GM12878 (cell line): Measurements from ENCODE around the gene OPRM1. TPM values are rescaled to one million over a fixed set of nuclear protein-coding genes. Genes with fewer than 3 reads are reported as not detected.

Experiments used
- ATAC-seq: fragments of 200-7000 bp; cut with Tn5 transposase; 3 replicates; pipeline ENCODE4 v1.9.1; 2020; ENCODE audit warnings: mild to moderate bottlenecking, moderate library complexity
- BruUV-seq: library from RNA; stranded (reverse); fragments of 400-500 nt; replicated peaks from 2 replicates; lab custom pipeline; 2021; lab: Mats Ljungman, UMichigan
- CTCF ChIA-PET: fragments of 300-600 bp; sonication (Branson Sonifier 250); formaldehyde crosslinking; extraction: SDS; loops from one replicate; lab custom pipeline; 2021; ENCODE audit warnings: inconsistent platforms; lab: Yijun Ruan, JAX
- POLR2A ChIA-PET: fragments of 350-600 bp; formaldehyde crosslinking; extraction: SDS; loops from one replicate; lab custom pipeline; 2021; ENCODE audit warnings: inconsistent platforms; lab: Charles Lee
- RAD21 ChIA-PET: fragments of 300-600 bp; sonication (Branson Sonifier 250); formaldehyde crosslinking; loops from one replicate; lab custom pipeline; 2023; ENCODE audit warnings: antibody characterized with exemption; ENCODE audit not compliant: unreplicated experiment; lab: Charles Lee
- SMC1A ChIA-PET: fragments of 300-600 bp; sonication (Branson Sonifier 250); formaldehyde crosslinking; loops from one replicate; lab custom pipeline; 2023; ENCODE audit not compliant: unreplicated experiment, uncharacterized antibody; lab: Charles Lee
- DNase-seq: peaks from one replicate; pipeline ENCODE4 v3.0.0-alpha.2; 2011; ENCODE audit warnings: low read depth, low spot score
- FAIRE-seq: peaks from 3 replicates; lab custom pipeline; 2011; peaks lifted over from hg19 to GRCh38; lab: Jason Lieb, UNC
- H2AFZ ChIP-seq: 2 replicates; pipeline ENCODE4 v1.6.0; 2011; ENCODE audit warnings: low read depth, low read length, control low read depth; ENCODE audit not compliant: control insufficient read depth
- H3K27ac ChIP-seq: 2 replicates; pipeline ENCODE4 v1.5.1; 2011; ENCODE audit warnings: control low read depth; ENCODE audit not compliant: control insufficient read depth, insufficient read depth
- H3K27me3 ChIP-seq, 2 experiments: replicated peaks in 1 of 2; 2 replicates each; pipeline versions ENCODE4 v1.6.0 to v1.6.1; 2011; ENCODE audit warnings: low read length in 1 of 2; ENCODE audit not compliant: control insufficient read depth in 2 of 2, insufficient read depth in 2 of 2
- H3K36me3 ChIP-seq, 2 experiments: 2 replicates each; pipeline ENCODE4 v1.5.1; 2011; ENCODE audit warnings: low read length in 1 of 2; ENCODE audit not compliant: control insufficient read depth in 2 of 2, insufficient read depth in 2 of 2
- H3K4me1 ChIP-seq: 2 replicates; pipeline ENCODE4 v1.6.1; 2011; ENCODE audit warnings: mild to moderate bottlenecking, low read length, moderate library complexity, mixed read lengths; ENCODE audit not compliant: control insufficient read depth, insufficient read depth
- H3K4me2 ChIP-seq: 2 replicates; pipeline ENCODE4 v1.6.0; 2011; ENCODE audit warnings: control low read depth; ENCODE audit not compliant: control insufficient read depth, insufficient read depth
- H3K4me3 ChIP-seq: fragments of 200-600 bp; sonication (generic); 2 replicates; pipeline ENCODE4 v1.5.1; 2016
- H3K79me2 ChIP-seq: 2 replicates; pipeline ENCODE4 v1.6.0; 2011; ENCODE audit warnings: low read length; ENCODE audit not compliant: control insufficient read depth, insufficient read depth
- H3K9ac ChIP-seq: 2 replicates; pipeline ENCODE4 v1.8.0; 2011; ENCODE audit warnings: low read length, control low read depth, mixed read lengths; ENCODE audit not compliant: control insufficient read depth, insufficient read depth
- H3K9me3 ChIP-seq: replicated peaks from 3 replicates; pipeline ENCODE4 v1.5.1; 2011; ENCODE audit warnings: mild to moderate bottlenecking, low read length; ENCODE audit not compliant: control insufficient read depth, insufficient read depth
- H4K20me1 ChIP-seq: 2 replicates; pipeline ENCODE4 v1.6.0; 2011; ENCODE audit not compliant: control insufficient read depth, insufficient read depth
- HDAC6 ChIP-seq: fragments of 200-600 bp; sonication (generic); IDR thresholded peaks from one replicate; pipeline ENCODE4 v1.8.0; 2017; ENCODE audit warnings: antibody characterized with exemption; ENCODE audit not compliant: unreplicated experiment
- IKZF2 ChIP-seq, 2 experiments: fragments of 450-650 bp; IDR thresholded peaks; 2 replicates each; pipeline ENCODE4 v1.6.1; 2017; ENCODE audit warnings: mild to moderate bottlenecking in 2 of 2, moderate library complexity in 2 of 2
- RAD21 ChIP-seq: IDR thresholded peaks from 2 replicates; pipeline ENCODE4 v1.6.1; 2011; ENCODE audit warnings: mild to moderate bottlenecking, low read depth, low read length, moderate library complexity; ENCODE audit not compliant: insufficient read depth
- TBL1XR1 ChIP-seq: IDR thresholded peaks from 2 replicates; pipeline ENCODE4 v1.6.1; 2012; ENCODE audit warnings: low read depth, low read length, improper control_type of control experiment
- in situ Hi-C: fragments of 300-500 bp; cut with MboI; formaldehyde crosslinking; loops from 9 replicates; pipeline ENCODE4 v1.14.3; 2018; ENCODE audit warnings: mixed read lengths
- intact Hi-C: fragments of 100-400 bp; cut with micrococcal nuclease; formaldehyde crosslinking; loops from one replicate; pipeline ENCODE4 v1.14.2; 2022; ENCODE audit not compliant: unreplicated experiment
- polyA plus RNA-seq, 11 experiments: library from polyadenylated mRNA; depleted of rRNA in 4 of 11; unstranded in 6 of 11; stranded (reverse) in 5 of 11; fragments of >200 nt; fragmentation: Nextera tagmentation in 4 of 11; fragmentation: Illumina TruSeq in 1 of 11; extraction: Ambion mirVana in 4 of 11; extraction: Trizol in 1 of 11; gene quantifications; 1 replicate in 1 of 11; 2 replicates in 10 of 11; pipeline versions ENCODE4 v1.2.1 to v1.2.3, GENCODE V29; 2011 to 2016; ENCODE audit warnings: inconsistent platforms in 2 of 11, missing spikeins in 2 of 11, low read depth in 1 of 11
- total RNA-seq, 4 experiments: library from RNA; depleted of rRNA in 3 of 4; stranded (reverse); fragments of >200 nt in 3 of 4; fragmentation: Illumina TruSeq in 1 of 4; extraction: Trizol in 1 of 4; gene quantifications; 2 replicates each; pipeline versions ENCODE4 v1.2.1 to v1.2.3, GENCODE V29; 2013 to 2021
- TF ChIP-seq, protein P1 (sequence below): fragments of 450-650 bp; conservative IDR thresholded peaks from 2 replicates; pipeline ENCODE4 v1.6.1; 2017; ENCODE audit warnings: mild to moderate bottlenecking, moderate library complexity

Gene OPRM1
- total and polyA plus RNA-seq, 10 of the 15 experiments (the other 5 are each of a cell fraction or from before 2014, with no cell fraction given): not detected

- FAIRE-seq (no peak), DNase-seq (no peak), ATAC-seq (peak; percentile 40; the same call in 2 of the 3 replicates)
- H3K79me2 ChIP-seq: no peaks in the 10 kb centered on the region
- TF ChIP-seq, protein P1, sequence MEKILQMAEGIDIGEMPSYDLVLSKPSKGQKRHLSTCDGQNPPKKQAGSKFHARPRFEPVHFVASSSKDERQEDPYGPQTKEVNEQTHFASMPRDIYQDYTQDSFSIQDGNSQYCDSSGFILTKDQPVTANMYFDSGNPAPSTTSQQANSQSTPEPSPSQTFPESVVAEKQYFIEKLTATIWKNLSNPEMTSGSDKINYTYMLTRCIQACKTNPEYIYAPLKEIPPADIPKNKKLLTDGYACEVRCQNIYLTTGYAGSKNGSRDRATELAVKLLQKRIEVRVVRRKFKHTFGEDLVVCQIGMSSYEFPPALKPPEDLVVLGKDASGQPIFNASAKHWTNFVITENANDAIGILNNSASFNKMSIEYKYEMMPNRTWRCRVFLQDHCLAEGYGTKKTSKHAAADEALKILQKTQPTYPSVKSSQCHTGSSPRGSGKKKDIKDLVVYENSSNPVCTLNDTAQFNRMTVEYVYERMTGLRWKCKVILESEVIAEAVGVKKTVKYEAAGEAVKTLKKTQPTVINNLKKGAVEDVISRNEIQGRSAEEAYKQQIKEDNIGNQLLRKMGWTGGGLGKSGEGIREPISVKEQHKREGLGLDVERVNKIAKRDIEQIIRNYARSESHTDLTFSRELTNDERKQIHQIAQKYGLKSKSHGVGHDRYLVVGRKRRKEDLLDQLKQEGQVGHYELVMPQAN: no peak
- TF ChIP-seq TBL1XR1: no peak
- peak; percentile 19 to 42; a peak in 2 of 4 replicates for TF ChIP-seq IKZF2 (IDR thresholded peaks at IDR 0.05)
- TF ChIP-seq RAD21: no peak
- no peak for TF ChIP-seq HDAC6
- H3K27ac ChIP-seq: no peak overlapping the region
- ChIA-PET SMC1A (interaction anchor here (0.9 to 4.4 kb wide), 15 partner anchors 9 to 112 kb away, joined by 3 to 43 read pairs (median 6); no protein-coding TSS in a partner anchor), CTCF (interaction anchor here (0.5 to 4.9 kb wide), 10 partner anchors 9 to 468 kb away, joined by 3 to 59 read pairs (median 5); no protein-coding TSS in a partner anchor), RAD21 (interaction anchor here (0.6 to 3.3 kb wide), 5 partner anchors 8 to 19 kb away, joined by 3 to 15 read pairs (median 5); no protein-coding TSS in a partner anchor), POLR2A (interaction anchor here (0.8 to 1.4 kb wide), 2 partner anchors 15 to 28 kb away, joined by 3 to 4 read pairs; no protein-coding TSS in a partner anchor)
- no peak overlapping the region for H3K9ac ChIP-seq
- peak overlapping the region; percentile 1; the same call in 1 of the 2 replicates for H3K4me2 ChIP-seq
- BruUV-seq: no TSS peak
- no peak overlapping the region for H2AFZ ChIP-seq
- intact Hi-C loops (no loop called here), in situ Hi-C loops (no loop called here)
- no peaks in the 10 kb centered on the region for H3K27me3 ChIP-seq
- H3K36me3 ChIP-seq: no peaks in the 10 kb centered on the region
- H4K20me1 ChIP-seq: no peaks in the 10 kb centered on the region
- H3K4me1 ChIP-seq: peaks cover 9% of the 10 kb centered on the region
- no peaks in the 10 kb centered on the region; the same call in 1 of the 3 replicates for H3K9me3 ChIP-seq
- H3K4me3 ChIP-seq: no peak overlapping the region
Measured at GRCh38 chr6:154266560-154267099, 227.6 kb downstream of the OPRM1 start.
